GM12891 (cell line): Measurements from ENCODE around the gene INTS6L.

Experiments used
- DNase-seq: peaks from one replicate; pipeline ENCODE4 v3.0.0; 2011; ENCODE audit warnings: low spot score; ENCODE audit not compliant: insufficient read length
- FAIRE-seq: peaks from 2 replicates; lab custom pipeline; 2011; peaks lifted over from hg19 to GRCh38; lab: Jason Lieb, UNC
- PAX5 ChIP-seq: IDR thresholded peaks from 2 replicates; pipeline ENCODE4 v1.6.1; 2011; ENCODE audit warnings: low read length, moderate library complexity, mild to moderate bottlenecking; ENCODE audit not compliant: insufficient read depth, severe bottlenecking
- POLR2A ChIP-seq: IDR thresholded peaks from 2 replicates; pipeline ENCODE4 v1.6.1; 2011; ENCODE audit warnings: low read depth, low read length, control low read depth
- POLR2AphosphoS5 ChIP-seq: IDR thresholded peaks from 2 replicates; pipeline ENCODE4 v1.6.1; 2011; ENCODE audit warnings: low read depth, low read length, control low read depth
- POU2F2 ChIP-seq: IDR thresholded peaks from 2 replicates; pipeline ENCODE4 v1.6.1; 2011; ENCODE audit warnings: low read depth, mild to moderate bottlenecking, control low read depth, low read length, moderate library complexity
- SPI1 ChIP-seq: IDR thresholded peaks from 2 replicates; pipeline ENCODE4 v1.6.1; 2011; ENCODE audit warnings: low read depth, low read length, control low read depth
- TAF1 ChIP-seq: IDR thresholded peaks from 2 replicates; pipeline ENCODE4 v1.6.1; 2011; ENCODE audit warnings: low read depth, low read length, control low read depth

Gene INTS6L

DNA sequence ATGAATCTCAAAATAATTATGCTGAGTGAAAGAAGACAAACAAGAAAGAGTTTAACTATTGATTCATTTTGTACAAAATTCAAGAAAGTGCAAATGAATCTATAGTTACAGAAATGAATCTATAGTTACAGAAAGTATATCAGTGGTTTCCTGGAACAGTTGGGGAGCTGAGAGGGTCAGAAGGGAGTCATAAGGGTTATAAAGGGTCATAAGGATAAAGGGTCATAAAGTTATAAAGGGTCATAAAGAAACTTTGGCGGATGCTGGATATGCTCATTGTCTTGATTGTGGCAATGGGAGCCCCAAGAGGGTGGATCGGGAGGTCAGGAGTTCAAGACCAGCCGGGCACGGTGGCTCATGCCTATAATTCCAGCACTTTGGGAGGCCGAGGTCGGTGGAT, 26.0 kb upstream of the INTS6L start:
- TF ChIP-seq POU2F2 (no peak), POLR2AphosphoS5 (no peak), SPI1 (no peak), TAF1 (no peak), POLR2A (no peak), PAX5 (no peak)
- no peak for FAIRE-seq
- DNase-seq = no peak

DNA sequence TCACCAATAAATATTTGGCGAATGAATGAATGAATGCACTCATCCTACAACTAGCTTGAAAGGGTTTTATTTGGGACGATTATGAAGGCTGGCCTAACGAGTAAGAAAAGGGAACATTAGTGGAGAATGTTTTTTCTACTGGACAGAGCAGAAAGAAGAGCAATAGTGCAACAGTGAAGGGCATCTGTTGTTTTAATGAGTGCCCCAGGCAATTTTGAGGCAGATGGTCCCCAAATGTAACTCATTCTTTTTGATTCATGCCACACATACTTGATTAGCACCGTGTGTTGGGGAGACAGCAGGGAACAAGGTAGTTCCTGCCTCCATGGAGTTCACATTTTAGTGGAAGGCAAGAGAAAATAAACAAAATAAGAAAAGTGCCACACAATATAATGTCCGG, 22.7 kb upstream of the INTS6L start:
- DNase-seq (no peak), FAIRE-seq (no peak)
- TF ChIP-seq POLR2A (no peak), PAX5 (no peak), POU2F2 (no peak), TAF1 (no peak), SPI1 (no peak), POLR2AphosphoS5 (no peak)

GRCh38 chrX:135498236-135498635, 22.2 kb upstream of the INTS6L start:
- FAIRE-seq (no peak), DNase-seq (no peak)
- TF ChIP-seq POU2F2 (no peak), PAX5 (no peak), SPI1 (no peak), TAF1 (no peak), POLR2AphosphoS5 (no peak), POLR2A (no peak)

DNA sequence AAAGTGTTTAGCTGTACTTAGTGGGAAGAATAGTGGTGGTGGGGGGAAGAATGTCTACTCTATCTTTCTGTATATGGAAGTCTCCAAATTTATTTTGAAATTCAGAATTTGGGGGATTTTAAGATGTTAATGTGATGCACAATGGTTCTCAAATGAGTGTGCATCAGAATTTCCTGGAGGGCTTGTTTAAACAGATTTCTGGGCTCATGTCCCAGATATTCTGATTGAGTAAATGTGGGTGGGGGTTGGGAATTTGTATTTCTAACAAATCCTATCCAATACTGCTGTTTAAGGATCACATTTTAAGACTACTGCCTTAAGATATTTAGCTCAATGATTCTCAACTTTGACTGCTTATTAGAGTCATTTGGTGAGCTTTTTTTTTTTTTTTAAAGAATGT, 15.1 kb upstream of the INTS6L start:
- TF ChIP-seq TAF1 (no peak), POU2F2 (no peak), POLR2A (no peak), PAX5 (no peak), SPI1 (no peak), POLR2AphosphoS5 (no peak)
- FAIRE-seq = no peak
- no peak for DNase-seq

- DNase-seq = no peak
- TF ChIP-seq POLR2AphosphoS5 (no peak), TAF1 (no peak), SPI1 (no peak), PAX5 (no peak), POU2F2 (no peak), POLR2A (no peak)
- FAIRE-seq = peak; percentile 40
Measured at GRCh38 chrX:135509885-135510284, 10.6 kb upstream of the INTS6L start.

GRCh38 chrX:135512508-135513129, 7.8 kb upstream of the INTS6L start:
- DNase-seq (no peak), FAIRE-seq (no peak)
- TF ChIP-seq POU2F2 (no peak), POLR2AphosphoS5 (no peak), SPI1 (no peak), PAX5 (no peak), TAF1 (no peak), POLR2A (no peak)

GRCh38 chrX:135513130-135513515, 7.3 kb upstream of the INTS6L start:
- FAIRE-seq = peak; percentile 62
- no peak for DNase-seq
- TF ChIP-seq POLR2A (no peak), SPI1 (no peak), PAX5 (no peak), POLR2AphosphoS5 (no peak), TAF1 (no peak), POU2F2 (no peak)

- DNase-seq (no peak), FAIRE-seq (no peak)
- TF ChIP-seq POLR2A (no peak), PAX5 (no peak), POU2F2 (no peak), POLR2AphosphoS5 (no peak), TAF1 (no peak), SPI1 (no peak)
Measured at GRCh38 chrX:135516376-135516775, 4.1 kb upstream of the INTS6L start.

- FAIRE-seq = no peak
- DNase-seq = no peak
- no peak for TF ChIP-seq POU2F2
- no peak for TF ChIP-seq SPI1
- no peak for TF ChIP-seq TAF1
- TF ChIP-seq PAX5 = no peak
- TF ChIP-seq POLR2AphosphoS5 = no peak
- no peak for TF ChIP-seq POLR2A
Measured at GRCh38 chrX:135518161-135518560, 2.3 kb upstream of the INTS6L start.

GRCh38 chrX:135520022-135520552, 373 bp upstream of the INTS6L start:
- DNase-seq = no peak
- no peak for TF ChIP-seq PAX5
- no peak for TF ChIP-seq SPI1
- no peak for FAIRE-seq
